ENCODE results near the gene RPP14.

- no peak for TF ChIP-seq CTCF (conservative IDR thresholded peaks at IDR 0.05; ENCODE audit: low read depth, low read length)
- no peak for TF ChIP-seq MAFK (IDR thresholded peaks at IDR 0.05; ENCODE audit: low read depth, low read length)
- no peak for TF ChIP-seq POLR2A (IDR thresholded peaks at IDR 0.05; ENCODE audit: low read depth, low read length)
- TF ChIP-seq FOS (IDR thresholded peaks at IDR 0.05; ENCODE audit: low read depth, low read length), result no peak
- no peak for TF ChIP-seq MXI1 (IDR thresholded peaks at IDR 0.05; ENCODE audit: borderline replicate concordance, low read depth, low read length)
- TF ChIP-seq USF2 (IDR thresholded peaks at IDR 0.05; ENCODE audit: low read depth, low read length), result no peak
- no peak for TF ChIP-seq RFX5 (IDR thresholded peaks at IDR 0.05; ENCODE audit: low read depth, low read length)
- TF ChIP-seq SMC3 (IDR thresholded peaks at IDR 0.05; ENCODE audit: low read depth, low read length), result no peak
- no peak for TF ChIP-seq NFE2L2 (IDR thresholded peaks at IDR 0.05; ENCODE audit: low read depth, low read length)
- TF ChIP-seq ELK1 (IDR thresholded peaks at IDR 0.05; ENCODE audit: borderline replicate concordance, low read depth, low read length), result no peak
- no peak for TF ChIP-seq MAZ (IDR thresholded peaks at IDR 0.05; ENCODE audit: borderline replicate concordance, low read depth, low read length)
These were observed 49.5 kb upstream of the RPP14 start for GRCh38 chr3:58256511-58256910.
